ENCODE measurements around the gene IFIT1B.
"Not testable (repeated sequence)": the region's sequence is repeated elsewhere in the genome, so short reads cannot be mapped to it uniquely, and the experiment has no call there.

IFIT1B gene

DNA sequence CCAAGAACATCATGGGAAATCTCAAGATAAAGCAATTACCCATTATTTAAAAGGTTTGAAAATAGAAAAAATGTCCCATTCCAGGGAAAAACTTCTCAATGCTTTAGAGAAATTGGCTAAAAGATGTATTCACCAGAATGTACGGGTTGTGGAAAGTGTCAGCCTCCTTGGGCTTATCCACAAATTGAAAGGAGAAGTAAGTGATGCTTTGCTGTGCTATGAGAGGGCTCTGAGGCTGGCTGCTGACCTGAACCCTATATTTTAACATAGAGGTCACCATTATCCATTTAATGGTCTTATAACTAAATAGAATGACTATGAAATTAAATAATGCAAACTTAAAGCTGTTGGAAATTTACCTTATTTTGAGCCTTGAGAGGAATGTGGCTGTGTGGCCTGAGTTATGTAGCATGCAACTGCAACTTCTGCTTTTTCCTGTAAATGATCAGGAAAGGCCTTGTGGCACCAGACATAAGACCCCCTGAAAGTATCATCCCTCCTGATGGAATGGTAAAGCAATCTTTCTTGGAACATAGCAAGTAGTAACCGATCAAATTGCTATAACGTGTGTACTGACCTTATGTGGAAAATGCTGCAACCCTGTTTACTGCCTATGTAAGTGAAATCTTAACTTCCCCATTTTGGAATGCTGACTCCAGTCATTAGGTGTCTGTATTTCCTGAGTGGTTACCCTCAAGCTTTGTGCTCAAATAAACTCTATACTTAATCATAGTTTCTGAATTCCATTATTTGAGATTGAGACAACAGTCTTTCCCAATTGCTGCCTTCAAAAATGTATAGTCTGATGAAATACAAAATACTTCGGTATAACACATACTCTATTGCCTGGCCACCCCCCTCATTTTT is 6.9 kb downstream of the IFIT1B start:
- no peak for DNase-seq (ENCODE audit: low spot score)

DNA sequence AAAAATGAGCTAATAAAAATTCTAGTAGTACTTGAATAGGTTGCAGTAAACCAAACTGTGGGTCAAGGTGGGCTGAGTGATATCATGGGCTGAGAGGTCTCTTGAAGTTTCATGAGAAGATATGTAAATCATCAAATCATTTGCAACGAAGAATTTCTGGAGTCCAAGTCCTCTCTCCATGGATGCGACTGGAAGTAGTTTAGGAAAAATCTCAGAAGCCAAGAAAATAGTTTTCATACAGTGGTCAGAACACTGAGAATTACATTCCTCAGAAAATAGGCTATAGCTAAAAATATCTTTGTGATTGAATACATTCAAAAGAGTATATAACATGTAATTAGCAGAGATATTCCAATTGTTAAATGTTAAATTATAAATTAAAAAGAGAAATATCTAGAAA is 10.9 kb downstream of the IFIT1B start:
- DNase-seq (ENCODE audit: low spot score) = no peak

DNA sequence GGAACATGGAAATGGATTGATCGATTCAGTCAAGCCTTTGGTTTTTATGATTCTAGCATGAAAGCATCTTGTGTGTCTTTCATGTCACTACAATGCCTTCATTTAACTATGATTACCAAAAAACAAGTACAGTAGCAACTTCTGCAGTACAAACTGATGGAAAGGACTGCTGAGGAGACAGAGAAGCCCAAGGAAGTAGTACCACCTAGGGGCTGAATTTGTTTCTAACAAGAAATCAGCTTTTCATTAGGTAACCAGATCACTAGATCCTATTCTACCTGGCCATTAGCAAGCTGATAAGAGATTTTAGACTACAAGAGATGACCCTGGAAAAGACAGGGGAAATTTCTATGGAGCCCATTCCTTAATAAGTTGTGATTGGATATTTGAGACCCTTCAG is 11.4 kb downstream of the IFIT1B start:
- DNase-seq (ENCODE audit: low spot score) = no peak

DNA sequence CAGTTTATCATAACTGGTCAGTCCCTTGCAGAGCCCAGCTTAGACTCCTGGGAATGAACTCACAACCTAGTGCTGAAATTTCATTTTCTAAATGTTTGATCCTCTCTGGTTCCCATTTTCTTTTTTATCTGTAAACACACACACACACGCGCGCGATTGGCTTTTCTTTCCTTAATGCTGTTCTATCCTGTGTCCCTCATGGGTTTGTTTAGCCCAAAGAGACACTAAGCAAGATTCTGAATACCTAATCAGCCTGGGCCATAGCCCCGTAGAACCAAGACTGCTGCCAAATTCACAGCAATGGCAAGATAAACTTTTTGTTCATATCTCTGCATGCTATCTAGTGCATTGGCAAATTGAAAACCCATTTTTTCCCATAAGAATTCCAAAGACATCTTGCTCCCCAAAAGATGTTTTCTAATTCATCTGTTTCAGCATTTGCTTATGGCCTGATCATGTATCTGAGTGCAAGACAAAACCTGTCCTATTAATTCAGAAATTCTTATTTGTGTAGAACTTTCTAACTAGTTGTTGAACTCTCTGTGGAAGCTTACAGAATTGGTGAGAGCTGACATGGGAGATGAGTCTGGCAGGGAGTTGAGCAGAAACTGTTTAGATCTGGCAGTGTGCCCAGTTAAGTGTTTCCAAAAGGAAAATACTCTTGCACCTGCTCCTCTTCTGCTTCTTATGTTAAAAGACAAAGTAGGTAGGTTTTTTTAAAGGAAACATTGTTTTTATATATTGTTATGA is 12.8 kb downstream of the IFIT1B start:
- no peak for DNase-seq (ENCODE audit: low spot score)

DNA sequence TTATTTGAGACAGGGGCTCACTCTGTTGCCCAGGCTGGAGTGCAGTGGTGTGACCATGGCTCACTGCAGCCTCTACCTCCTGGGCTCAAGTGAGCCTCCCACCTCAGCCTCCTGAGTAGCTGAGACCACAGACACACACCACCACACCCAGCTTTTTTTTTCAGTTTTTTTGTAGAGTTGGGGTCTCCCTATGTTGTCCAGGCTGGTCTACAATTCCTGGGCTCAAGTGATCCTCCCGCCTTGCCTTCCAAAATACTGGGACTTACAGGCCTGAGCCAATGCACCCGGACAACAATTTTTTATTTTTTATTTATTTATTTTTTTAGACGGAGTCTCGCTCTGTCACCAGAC is 13.3 kb downstream of the IFIT1B start:
- not testable (repeated sequence) for DNase-seq (ENCODE audit: low spot score)

DNA sequence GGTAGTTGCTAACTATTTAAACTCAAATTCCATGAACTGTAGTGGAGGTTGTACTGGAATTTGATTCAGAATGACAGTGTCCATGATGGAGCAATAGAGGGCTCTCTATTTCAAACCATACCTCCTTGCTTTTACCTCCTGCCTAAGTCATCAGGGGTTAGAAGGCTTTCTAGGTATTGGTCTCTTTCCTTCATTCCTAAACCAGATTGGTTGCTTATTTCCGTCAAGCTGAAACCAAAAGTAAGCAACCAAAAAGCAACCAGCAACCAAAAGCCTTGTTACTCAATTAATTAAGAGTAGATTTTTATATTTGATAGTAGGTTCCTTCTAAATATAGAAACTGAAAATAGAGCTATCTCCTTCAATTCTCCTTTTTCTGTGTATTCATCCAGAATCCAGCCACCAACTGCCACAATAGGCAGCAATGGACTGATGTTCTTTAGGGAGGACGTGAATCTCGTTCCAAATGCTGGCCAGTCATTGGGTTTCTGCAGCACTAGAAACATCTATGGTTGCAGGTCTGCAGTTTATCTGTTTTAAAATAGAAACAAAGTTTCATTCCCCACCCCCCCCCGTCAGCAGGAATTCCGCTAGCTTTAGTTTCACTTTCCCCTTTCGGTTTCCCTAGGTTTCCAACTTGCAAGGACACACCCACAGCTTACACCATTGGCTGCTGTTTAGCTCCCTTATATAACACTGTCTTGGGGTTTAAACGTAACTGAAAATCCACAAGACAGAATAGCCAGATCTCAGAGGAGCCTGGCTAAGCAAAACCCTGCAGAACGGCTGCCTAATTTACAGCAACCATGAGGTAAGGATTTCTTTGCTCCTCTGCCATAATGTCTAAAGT is 14.3 kb downstream of the IFIT1B start, which contains the start of gene IFIT1:
IFIT1 (plus strand) TSS at position 717 of the 850 bp plus-strand sequence; CDS start at position 807, 90 bp downstream.
- DNase-seq (ENCODE audit: low spot score) = peak; percentile 79

DNA sequence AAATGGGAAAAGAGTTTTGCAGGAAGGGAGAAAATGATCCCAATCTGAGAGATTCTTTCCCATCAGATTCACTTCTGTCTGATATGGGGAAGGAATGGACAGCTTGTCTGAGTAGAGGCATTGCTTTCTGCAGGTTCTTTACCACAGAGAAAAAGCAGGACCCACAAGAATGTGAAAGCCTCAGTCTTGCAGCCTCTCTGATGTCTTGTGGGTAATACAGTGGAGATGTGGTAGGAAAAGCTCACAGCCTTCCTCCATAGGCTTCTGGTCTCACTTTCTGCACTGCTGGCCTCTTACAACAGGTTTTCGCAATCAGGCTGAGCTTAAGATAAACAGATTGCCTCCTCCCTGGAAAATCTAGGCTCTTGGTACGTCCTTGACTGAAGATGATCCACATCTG is 15.1 kb downstream of the IFIT1B start:
- DNase-seq (ENCODE audit: low spot score) = peak; percentile 59

DNA sequence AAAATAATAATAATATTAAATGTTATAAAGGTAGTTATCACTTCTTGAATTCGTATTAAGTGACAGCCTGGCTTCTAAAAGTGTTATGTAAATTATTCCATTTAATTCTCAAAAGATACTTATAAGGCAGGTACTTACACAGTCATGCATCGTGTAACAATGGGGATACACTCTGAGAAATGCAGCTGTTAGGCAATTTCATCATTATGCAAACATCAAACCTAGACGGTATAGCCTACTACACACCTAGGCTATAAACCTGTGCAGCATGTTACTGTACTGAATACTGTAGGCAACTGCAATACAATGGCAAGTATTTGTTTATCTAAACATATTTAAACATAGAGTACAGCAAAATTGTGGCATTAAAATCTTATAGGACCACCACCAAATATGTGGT is 16.0 kb downstream of the IFIT1B start:
- DNase-seq (ENCODE audit: low spot score) = no peak

DNA sequence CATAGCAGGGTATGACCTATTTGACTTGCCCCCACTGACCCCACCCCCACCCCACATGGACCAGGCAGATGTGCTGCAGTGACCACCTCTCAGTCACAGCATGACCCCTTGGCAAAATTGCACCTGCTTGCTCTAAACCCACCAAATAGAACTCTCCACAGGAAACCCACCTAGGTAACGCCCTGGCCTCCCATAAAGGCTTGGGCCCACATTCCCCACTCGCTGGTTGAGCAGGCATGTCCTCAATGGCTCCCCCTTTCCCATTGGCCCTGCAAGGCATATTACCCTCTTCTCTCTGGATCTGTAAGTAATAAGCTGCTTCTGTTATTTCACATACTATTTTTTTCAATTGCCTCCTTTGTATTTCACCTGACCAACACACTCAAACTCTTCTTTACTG is 17.3 kb downstream of the IFIT1B start:
- no peak for DNase-seq (ENCODE audit: low spot score)

DNA sequence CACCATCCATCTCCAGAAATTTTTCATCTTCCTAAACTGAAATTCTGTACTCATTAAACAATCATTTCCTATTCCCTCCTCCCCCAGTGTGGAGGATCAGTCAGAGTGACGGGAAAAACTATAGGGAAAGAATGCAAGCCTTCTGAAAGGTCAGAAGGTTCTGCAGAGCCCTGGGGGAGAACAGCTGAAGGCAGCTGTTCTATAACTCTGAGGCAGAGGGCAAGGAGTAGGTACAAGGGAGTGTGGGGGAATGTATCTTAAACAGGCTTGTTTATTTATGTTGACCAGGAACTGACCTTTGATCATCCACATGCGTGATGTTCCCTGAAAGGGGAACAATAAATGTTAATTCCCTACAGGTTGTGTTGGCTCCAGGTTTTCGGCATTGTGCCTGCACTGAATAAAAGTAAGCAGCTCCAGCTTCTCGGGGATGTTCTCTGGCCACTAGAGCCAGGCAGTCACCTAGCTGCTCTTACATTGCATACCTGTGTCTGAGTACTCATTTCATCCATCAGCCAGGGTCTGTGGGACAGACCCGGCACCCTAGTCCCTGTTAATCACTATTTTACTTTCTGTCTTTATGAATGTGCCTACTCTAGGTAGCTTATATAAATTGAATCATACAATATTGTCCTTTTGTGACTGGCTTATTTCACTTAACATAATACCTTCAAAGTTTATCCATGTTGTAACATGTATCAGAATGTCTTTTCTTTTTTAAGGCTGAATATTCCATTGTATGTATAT is 20.3 kb downstream of the IFIT1B start:
- no peak for DNase-seq (ENCODE audit: low spot score)

DNA sequence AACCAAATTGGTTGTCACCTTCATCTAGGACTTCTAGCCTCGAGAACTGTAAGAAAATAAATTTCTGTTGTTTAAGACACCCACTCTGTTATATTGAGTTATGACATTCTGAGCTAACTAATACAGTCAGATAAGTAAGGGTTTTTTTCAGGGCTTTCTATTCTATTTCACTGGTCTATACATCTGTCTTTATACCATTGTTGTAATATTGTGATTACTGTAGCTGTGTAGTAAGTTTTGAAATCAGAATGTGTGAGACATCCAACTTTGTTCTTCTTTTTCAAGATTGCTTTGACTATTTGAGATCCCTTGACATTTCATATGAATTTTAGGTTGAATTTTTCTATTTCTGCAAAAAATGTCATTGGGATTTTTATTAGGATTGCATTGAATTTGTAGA is 22.1 kb downstream of the IFIT1B start:
- no peak for DNase-seq (ENCODE audit: low spot score)

DNA sequence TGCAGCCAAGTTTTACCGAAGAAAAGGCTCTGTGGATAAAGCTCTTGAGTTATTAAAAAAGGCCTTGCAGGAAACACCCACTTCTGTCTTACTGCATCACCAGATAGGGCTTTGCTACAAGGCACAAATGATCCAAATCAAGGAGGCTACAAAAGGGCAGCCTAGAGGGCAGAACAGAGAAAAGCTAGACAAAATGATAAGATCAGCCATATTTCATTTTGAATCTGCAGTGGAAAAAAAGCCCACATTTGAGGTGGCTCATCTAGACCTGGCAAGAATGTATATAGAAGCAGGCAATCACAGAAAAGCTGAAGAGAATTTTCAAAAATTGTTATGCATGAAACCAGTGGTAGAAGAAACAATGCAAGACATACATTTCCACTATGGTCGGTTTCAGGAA is 25.2 kb downstream of the IFIT1B start:
- DNase-seq (ENCODE audit: low spot score) = no peak

DNA sequence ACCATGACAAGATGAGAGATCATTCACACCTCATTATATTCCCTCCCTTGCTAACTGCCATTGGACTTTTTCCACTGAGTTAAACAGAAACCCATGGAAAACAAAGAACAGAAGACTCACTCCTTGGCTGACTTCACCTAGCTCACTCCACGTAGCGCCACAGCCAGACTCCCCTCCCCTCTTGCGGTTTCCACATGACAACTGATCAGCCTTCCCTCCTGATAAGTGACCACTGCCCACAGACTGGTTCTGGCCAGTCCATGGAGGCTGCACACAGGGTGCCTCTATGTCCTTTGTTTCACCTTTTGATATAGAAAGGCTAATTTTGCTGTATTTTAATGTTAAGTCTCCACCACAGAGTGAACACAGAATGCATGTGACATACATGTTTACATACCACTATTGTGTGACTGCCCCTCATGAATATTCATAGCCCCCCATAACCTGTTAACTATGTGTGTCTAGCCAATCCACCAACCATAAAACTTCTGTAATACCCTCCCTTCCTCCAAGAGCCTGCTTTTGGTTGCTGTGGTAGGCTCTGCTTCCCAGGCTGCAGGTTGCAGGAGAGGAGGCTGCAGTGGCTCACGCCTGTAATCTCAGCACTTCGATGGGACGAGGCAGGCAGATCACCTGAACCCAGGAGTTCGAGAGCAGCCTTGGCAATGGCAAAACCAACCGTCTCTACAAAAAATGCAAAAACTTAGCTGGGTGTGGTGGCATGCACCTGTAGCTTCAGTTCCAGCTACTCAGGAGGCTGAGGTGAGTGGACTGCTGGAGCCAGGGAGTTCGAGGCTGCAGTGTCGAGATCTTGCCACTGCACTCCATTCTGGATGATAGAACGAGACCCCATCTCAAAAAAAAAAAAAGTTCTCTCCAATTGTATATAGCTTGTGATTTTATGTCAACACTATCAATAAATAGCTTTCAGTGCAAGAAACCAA is 26.5 kb downstream of the IFIT1B start:
- no peak for DNase-seq (ENCODE audit: low spot score)

DNA sequence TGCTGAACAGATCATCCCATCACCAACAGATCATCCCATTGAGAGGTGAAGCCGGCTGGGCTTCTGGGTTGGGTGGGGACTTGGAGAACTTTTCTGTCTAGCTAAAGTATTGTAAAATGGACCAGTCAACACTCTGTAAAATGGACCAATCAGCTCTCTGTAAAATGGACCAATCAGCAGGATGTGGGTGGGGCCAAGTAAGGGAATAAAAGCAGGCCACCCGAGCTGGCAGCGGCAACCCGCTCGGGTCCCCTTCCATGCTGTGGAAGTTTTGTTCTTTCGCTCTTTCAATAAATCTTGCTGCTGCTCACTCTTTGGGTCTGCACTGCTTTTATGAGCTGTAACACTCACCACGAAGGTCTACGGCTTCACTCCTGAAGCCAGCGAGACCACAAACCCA is 28.3 kb downstream of the IFIT1B start:
- not testable (repeated sequence) for DNase-seq (ENCODE audit: low spot score)

DNA sequence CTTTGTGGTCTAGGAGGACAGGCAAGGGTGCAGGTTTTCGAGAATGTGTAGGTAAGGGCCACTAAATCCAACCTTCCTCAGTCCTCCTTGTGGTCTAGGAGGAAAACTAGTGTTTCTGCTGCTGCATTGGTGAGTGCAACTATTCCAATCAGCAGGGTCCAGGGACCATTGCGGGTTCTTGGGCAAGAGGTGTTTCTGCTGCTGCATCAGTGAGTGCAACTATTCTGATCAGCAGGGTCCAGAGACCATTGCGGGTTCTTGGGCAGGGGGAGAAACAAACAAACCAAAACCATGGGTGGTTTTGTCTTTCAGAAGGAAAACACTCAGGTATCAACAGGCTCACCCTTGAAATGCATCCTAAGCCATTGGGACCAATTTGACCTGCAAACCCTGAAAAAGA is 29.9 kb downstream of the IFIT1B start:
- not testable (repeated sequence) for DNase-seq (ENCODE audit: low spot score)

DNA sequence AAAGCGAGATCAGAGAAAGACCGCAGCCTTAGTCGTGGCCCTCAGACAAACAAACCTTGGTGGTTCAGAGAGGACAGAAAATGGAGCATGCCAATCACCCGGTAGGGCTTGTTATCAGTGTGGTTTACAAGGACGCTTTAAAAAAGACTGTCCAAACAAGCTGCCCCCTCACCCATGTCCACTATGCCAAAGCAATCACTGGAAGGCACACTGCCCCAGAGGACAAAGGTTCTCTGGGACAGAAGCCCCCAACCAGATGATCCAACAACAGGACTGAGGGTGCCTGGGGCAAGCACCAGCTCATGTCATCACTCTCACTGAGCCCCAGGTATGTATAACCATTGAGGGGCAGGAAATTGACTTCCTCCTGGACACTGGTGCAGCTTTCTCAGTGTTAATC is 31.4 kb downstream of the IFIT1B start:
- DNase-seq (ENCODE audit: low spot score) = not testable (repeated sequence)

DNA sequence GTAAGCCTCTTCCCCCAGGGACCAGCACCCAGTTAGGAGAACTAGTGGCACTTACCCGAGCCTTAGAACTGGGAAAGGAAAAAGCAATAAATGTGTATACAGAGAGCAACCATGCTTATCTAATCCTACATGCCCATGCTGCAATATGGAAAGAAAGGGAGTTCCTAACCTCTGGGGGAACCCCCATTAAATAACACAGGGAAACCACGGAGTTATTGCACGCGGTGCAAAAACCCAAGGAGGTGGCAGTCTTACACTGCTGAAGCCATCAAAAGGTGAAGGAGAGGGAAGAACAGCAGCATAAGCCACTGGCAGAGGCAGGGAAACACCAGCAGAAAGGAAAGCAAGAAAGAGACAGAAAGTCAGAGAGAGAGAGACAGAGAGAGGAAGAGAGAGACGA is 32.7 kb downstream of the IFIT1B start:
- not testable (repeated sequence) for DNase-seq (ENCODE audit: low spot score)

DNA sequence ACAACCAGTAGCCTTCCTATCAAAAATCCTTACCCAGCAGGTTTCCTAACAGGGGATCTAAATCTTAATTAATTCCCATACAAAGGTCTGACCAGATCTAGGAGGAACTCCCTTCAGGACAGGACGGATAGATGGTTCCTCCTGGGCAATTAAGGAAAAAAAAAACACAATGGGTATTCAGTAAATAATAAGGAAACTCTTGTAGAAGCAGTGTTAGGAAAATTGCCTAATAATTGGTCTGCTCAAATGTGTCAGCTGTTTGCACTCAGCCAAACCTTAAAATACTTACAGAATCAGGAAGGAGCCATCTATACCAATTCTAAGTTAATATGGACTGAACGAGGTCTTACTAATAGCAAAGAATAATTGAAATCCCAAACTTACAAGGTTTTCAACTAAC is 33.3 kb downstream of the IFIT1B start:
- not testable (repeated sequence) for DNase-seq (ENCODE audit: low spot score)

DNA sequence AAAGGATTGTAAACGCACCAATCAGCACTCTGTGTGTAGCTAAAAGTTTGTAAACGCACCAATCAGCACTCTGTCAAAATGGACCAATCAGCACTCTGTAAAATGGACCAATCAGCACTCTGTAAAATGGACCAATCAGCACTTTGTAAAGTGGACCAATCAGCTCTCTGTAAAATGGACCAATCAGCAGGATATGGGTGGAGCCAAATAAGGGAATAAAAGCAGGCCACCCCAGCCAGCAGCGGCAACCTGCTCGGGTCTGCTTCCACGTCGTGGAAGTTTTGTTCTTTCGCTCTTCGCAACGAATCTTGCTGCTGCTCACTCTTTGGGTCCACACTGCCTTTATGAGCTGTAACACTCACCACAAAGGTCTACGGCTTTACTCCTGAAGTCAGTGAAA is 34.4 kb downstream of the IFIT1B start:
- not testable (repeated sequence) for DNase-seq (ENCODE audit: low spot score)

DNA sequence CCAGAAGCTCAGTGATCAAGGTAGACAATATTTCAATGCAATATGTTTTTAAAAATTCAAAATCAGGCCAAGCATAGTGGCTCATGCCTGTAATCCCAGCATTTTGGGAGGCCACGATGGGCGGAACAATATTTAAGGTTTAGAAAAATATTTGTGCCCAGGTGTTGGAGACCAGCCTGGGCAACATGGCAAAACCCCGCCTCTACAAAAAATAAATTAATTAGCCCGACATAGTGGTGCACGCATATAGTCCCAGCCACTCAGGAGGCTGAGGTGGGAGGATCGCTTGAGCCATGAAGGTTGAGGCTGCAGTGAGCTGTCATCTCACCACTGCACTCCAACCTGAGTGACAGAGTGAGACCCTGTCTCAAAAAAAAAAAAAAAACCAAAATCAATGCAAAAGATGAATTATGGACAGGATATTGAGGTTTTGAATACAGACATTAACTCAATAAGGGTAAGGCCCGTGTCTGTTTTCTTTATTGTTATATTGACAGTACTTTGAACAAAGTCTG is 35.6 kb downstream of the IFIT1B start:
- DNase-seq (ENCODE audit: low spot score) = no peak
